CD4-positive, alpha-beta T cell treated with Interleukin-12 subunit alpha and Interleukin-12 subunit beta, for 1 hour (primary cell): Measurements from ENCODE around the gene HYAL2.

ENCODE experiments used
- DNase-seq: peaks from one replicate; pipeline ENCODE4 v3.0.0-alpha.2; 2020

HYAL2 gene

GRCh38 chr3:50268703-50269451, 53.7 kb downstream of the HYAL2 start, which contains the start of gene SEMA3B:
Gene SEMA3B (plus strand): TSS chr3:50269147. CDS start chr3:50269241, 94 bp downstream.
- DNase-seq: no peak

GRCh38 chr3:50268276-50268675, 54.3 kb downstream of the HYAL2 start:
- DNase-seq: no peak
